ENCODE results near the gene BCAS1. TPM values are rescaled to one million over a fixed set of nuclear protein-coding genes. Genes with fewer than 3 reads are reported as not detected.

Gene BCAS1
- total RNA-seq, 1 experiment from 2014 or later = 1.2 TPM

- POLR2A ChIA-PET = no interaction called here
- intact Hi-C loops (cut with micrococcal nuclease; ENCODE audit: unreplicated experiment) = no loop called here
- CTCF ChIA-PET = no interaction called here
Observed at GRCh38 chr20:54082100-54082499, 11.7 kb upstream of the BCAS1 start.

GRCh38 chr20:54079652-54080051 is 9.3 kb upstream of the BCAS1 start:
- Histone ChIP-seq H3K36me3 (ENCODE audit: control insufficient read depth, insufficient read depth, low read length) (no peaks in the 10 kb centered on the region), H3K9me3 (no peaks in the 10 kb centered on the region), H3K4me1 (peaks cover under 1% of the 10 kb centered on the region; the same call in 1 of the 2 replicates), H3K4me3 (ENCODE audit: low read depth, low read length) (no peak overlapping the region), H3K27me3 (replicated peaks; ENCODE audit: control insufficient read depth, insufficient read depth, low read length) (no peaks in the 10 kb centered on the region)
- no peak for TF ChIP-seq CTCF (IDR thresholded peaks at IDR 0.05; ENCODE audit: insufficient read depth in 1 of 2, low read depth in 1 of 2, low read length in 1 of 2, severe bottlenecking in 1 of 2, unreplicated experiment in 1 of 2)
- H3K9me3 Mint-ChIP-seq (ENCODE audit: unreplicated experiment) = peaks cover 9% of the 10 kb centered on the region
- CTCF ChIA-PET = no interaction called here
- H3K4me3 Mint-ChIP-seq (ENCODE audit: unreplicated experiment) = no peak overlapping the region
- no TSS peak for BruUV-seq (replicated peaks)
- POLR2A ChIA-PET = no interaction called here
- H3K27ac Mint-ChIP-seq (ENCODE audit: unreplicated experiment) = no peak overlapping the region
- H3K27me3 Mint-ChIP-seq (ENCODE audit: insufficient read depth, unreplicated experiment) = peaks cover 3% of the 10 kb centered on the region
- intact Hi-C loops (cut with micrococcal nuclease; ENCODE audit: unreplicated experiment) = no loop called here
- peaks cover 13% of the 10 kb centered on the region for H3K4me1 Mint-ChIP-seq (ENCODE audit: low read depth, unreplicated experiment)
- DNase-seq = no peak
- no peaks in the 10 kb centered on the region for H3K36me3 Mint-ChIP-seq (ENCODE audit: insufficient read depth, unreplicated experiment)

More at GRCh38 chr20:54082100-54082499, 11.7 kb upstream of the BCAS1 start:
- no peaks in the 10 kb centered on the region for H3K36me3 Mint-ChIP-seq (ENCODE audit: insufficient read depth, unreplicated experiment)
- no TSS peak for BruUV-seq (replicated peaks)
- H3K4me3 Mint-ChIP-seq (ENCODE audit: unreplicated experiment) = no peak overlapping the region
- Histone ChIP-seq H3K36me3 (ENCODE audit: control insufficient read depth, insufficient read depth, low read length) (no peaks in the 10 kb centered on the region), H3K4me3 (ENCODE audit: low read depth, low read length) (no peak overlapping the region), H3K9me3 (no peaks in the 10 kb centered on the region), H3K27me3 (replicated peaks; ENCODE audit: control insufficient read depth, insufficient read depth, low read length) (no peaks in the 10 kb centered on the region), H3K4me1 (peaks cover 6% of the 10 kb centered on the region; the same call in 1 of the 2 replicates)
- peaks cover 3% of the 10 kb centered on the region for H3K27me3 Mint-ChIP-seq (ENCODE audit: insufficient read depth, unreplicated experiment)
- H3K27ac Mint-ChIP-seq (ENCODE audit: unreplicated experiment) = no peak overlapping the region
- TF ChIP-seq CTCF (IDR thresholded peaks at IDR 0.05; ENCODE audit: insufficient read depth in 1 of 2, low read depth in 1 of 2, low read length in 1 of 2, severe bottlenecking in 1 of 2, unreplicated experiment in 1 of 2) = no peak
- H3K4me1 Mint-ChIP-seq (ENCODE audit: low read depth, unreplicated experiment) = peaks cover 7% of the 10 kb centered on the region
- no peak for DNase-seq
- peaks cover 10% of the 10 kb centered on the region for H3K9me3 Mint-ChIP-seq (ENCODE audit: unreplicated experiment)

- no peak for DNase-seq
- Histone ChIP-seq H3K4me1 (no peaks in the 10 kb centered on the region), H3K4me3 (ENCODE audit: low read depth, low read length) (no peak overlapping the region), H3K36me3 (ENCODE audit: control insufficient read depth, insufficient read depth, low read length) (no peaks in the 10 kb centered on the region), H3K9me3 (no peaks in the 10 kb centered on the region), H3K27me3 (replicated peaks; ENCODE audit: control insufficient read depth, insufficient read depth, low read length) (no peaks in the 10 kb centered on the region)
- intact Hi-C loops (cut with micrococcal nuclease; ENCODE audit: unreplicated experiment) = no loop called here
- no peak overlapping the region for H3K27ac Mint-ChIP-seq (ENCODE audit: unreplicated experiment)
- CTCF ChIA-PET = interaction anchor here (0.6 to 0.9 kb wide), 2 partner anchors 25 to 224 kb away, joined by 3 to 5 read pairs; no protein-coding TSS in a partner anchor
- H3K4me1 Mint-ChIP-seq (ENCODE audit: low read depth, unreplicated experiment) = peaks cover 7% of the 10 kb centered on the region
- H3K9me3 Mint-ChIP-seq (ENCODE audit: unreplicated experiment) = no peaks in the 10 kb centered on the region
- H3K36me3 Mint-ChIP-seq (ENCODE audit: insufficient read depth, unreplicated experiment) = no peaks in the 10 kb centered on the region
- TF ChIP-seq CTCF (IDR thresholded peaks at IDR 0.05; ENCODE audit: insufficient read depth in 1 of 2, low read depth in 1 of 2, low read length in 1 of 2, severe bottlenecking in 1 of 2, unreplicated experiment in 1 of 2) = no peak
- H3K4me3 Mint-ChIP-seq (ENCODE audit: unreplicated experiment) = no peak overlapping the region
- POLR2A ChIA-PET = no interaction called here
- BruUV-seq (replicated peaks) = no TSS peak
- H3K27me3 Mint-ChIP-seq (ENCODE audit: insufficient read depth, unreplicated experiment) = peaks cover 3% of the 10 kb centered on the region
Observed at GRCh38 chr20:54078296-54078984, 8.0 kb upstream of the BCAS1 start.
